HG02884 (cell line): Measurements from ENCODE around the gene KRTAP4-7.
"Not testable (repeated sequence)": the region's sequence is repeated elsewhere in the genome, so short reads cannot be mapped to it uniquely, and the experiment has no call there.

Experiments used
- ATAC-seq: cut with Tn5 transposase; IDR thresholded peaks from one replicate; pipeline ENCODE4 v1.9.1; 2021; ENCODE audit warnings: mild to moderate bottlenecking, moderate library complexity; ENCODE audit not compliant: unreplicated experiment

KRTAP4-7 gene

DNA sequence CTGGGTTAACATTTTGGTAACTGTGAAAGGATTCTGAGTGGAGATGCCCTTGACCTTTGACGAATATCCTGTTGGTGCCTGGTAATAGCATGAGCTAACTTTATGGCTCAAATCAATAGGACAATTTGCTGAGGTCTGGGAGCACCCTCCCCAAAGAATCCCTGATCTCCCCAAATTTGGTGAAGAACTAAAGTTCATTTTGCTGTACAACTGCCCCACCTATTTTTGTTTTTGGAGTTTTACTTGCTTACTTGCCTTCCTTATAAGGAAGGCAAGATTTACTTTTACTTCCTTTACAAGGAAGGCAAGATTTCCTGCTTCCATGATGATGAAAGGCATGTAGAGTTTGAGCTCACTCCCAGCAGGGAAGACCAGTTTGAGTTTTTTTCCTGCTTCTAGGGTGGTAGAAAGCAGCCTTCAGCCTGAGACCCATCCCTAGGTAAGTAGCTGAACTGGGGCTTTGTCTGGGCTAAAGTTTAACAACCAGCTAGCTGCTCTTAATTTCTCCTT is 24.0 kb downstream of the KRTAP4-7 start:
- no peak for ATAC-seq

DNA sequence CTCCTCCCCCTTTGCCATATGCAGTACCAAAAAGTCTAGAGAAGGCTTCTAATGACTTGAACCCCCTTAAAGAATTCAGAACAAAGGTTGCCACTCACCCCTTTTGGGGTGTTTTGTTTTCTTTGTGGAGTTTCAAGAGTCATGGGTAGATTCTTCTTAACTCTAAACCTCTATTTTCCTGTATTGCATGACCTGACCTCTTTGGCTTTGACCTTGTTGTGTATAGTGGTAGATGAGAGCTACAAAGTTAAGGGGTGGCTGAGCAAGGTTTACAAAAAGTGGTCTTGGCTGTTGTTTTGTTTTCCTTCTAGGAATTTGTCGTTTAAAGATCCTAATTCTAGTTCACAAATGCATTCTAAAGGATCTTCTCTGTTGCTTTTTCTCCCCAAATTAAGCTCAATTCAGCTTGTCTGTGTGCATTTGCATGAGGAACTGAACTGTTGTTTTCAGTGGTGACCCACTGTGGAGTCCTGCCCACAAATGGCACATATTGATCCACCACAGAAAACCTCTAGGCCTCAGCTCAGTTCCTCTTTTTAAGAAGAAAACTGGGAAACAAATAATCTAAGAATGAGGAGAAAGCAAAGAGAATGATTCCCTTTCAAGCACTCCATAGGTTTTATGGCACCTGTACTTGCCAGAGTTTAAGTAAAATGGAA is 24.9 kb downstream of the KRTAP4-7 start:
- ATAC-seq = not testable (repeated sequence)

DNA sequence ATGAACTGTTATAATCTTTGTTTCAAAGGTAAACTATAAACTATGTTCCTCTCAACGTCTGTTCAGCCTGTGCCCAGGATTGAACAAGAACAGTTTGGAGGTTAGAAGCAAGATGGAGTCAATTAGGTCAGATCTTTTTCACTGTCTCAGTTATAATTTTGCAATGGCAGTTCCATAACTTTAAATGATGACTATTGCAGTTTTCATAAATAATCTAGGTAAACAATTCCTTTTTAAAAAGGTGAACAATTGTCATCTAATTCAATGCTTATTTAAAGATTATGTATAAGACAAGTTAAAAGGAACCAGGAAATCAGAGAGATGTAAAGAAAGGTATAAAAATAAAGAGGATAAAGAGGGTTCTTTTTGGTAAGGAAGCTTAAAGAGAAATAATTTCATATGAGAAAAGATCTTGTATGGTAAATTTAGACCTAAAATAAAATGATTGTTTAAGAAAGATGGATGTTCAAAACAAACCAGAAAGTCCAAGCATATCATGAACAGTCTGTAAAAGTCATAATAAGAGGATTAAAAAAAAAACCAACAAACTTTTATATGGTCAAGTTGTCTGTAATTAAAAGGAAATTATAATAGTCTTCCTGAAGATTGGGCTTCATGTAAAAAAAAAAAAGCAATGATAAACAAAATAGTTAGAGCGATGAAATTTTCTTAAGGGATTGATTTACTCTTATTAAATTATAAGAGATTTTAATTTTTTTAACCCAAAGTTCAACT is 27.4 kb downstream of the KRTAP4-7 start:
- no peak for ATAC-seq

DNA sequence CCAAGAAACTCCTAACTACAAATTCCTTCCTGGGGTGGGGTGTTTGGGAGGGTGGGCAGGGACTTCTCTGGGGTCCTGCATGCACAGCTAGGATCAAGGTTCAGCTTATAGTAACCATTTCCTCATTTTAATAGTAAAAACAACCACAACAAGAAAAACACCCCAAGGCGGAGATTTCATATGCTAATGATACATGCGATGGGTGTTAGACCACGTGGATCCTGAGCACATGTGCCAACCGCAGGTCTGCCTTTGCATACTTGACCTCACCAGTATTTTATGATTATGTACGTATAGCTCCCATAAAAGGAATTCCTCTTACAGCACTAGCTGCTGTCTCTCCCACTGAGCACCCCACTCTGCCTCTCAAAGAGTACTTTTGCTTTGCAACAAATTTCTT is 32.3 kb downstream of the KRTAP4-7 start:
- ATAC-seq = no peak

DNA sequence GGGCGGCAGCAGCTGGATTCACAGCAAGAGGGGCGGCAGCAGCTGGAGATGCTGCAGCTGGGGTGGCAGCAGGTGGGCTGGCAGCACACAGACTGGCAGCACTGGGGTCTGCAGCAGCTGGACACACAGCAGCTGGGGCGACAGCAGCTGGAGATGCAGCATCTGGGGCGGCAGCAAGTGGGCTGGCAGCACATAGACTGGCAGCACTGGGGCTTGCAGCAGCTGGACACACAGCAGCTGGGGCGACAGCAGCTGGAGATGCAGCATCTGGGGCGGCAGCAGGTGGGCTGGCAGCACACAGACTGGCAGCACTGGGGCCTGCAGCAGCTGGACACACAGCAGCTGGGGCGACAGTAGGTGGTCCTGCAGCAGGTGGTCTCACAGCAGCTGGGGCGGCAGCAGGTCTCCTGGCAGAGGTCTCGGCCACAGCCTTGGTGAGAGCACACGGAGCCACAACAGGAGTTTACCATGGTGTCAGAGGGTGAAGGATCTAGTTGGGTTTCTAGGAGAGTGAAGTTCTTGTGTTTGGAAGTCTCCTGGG is 34.0 kb downstream of the KRTAP4-7 start, which contains the start of gene KRTAP4-11:
TSS of gene KRTAP4-11 (minus strand) at position 528 of the 541 bp plus-strand sequence. CDS start at position 470, 58 bp downstream.
- not testable (repeated sequence) for ATAC-seq

DNA sequence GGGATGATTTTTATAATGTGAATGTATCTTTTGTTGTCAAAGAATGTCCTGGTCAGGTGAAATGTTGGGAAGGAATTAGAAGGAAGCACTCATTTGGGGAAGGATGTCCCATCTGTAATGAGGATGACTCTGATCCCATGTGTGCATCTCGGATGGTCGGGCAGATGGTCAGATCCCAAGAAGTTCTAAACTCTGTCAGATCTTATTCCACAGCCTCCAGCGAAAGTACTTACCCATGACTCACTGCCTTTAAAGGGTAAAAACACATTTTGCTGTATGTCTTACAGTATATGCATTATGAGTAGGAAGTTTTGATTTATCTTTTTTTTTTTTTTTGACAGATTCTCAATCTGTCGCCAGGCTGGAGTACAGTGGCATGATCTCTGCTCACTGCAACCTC is 34.8 kb downstream of the KRTAP4-7 start:
- ATAC-seq = no peak

DNA sequence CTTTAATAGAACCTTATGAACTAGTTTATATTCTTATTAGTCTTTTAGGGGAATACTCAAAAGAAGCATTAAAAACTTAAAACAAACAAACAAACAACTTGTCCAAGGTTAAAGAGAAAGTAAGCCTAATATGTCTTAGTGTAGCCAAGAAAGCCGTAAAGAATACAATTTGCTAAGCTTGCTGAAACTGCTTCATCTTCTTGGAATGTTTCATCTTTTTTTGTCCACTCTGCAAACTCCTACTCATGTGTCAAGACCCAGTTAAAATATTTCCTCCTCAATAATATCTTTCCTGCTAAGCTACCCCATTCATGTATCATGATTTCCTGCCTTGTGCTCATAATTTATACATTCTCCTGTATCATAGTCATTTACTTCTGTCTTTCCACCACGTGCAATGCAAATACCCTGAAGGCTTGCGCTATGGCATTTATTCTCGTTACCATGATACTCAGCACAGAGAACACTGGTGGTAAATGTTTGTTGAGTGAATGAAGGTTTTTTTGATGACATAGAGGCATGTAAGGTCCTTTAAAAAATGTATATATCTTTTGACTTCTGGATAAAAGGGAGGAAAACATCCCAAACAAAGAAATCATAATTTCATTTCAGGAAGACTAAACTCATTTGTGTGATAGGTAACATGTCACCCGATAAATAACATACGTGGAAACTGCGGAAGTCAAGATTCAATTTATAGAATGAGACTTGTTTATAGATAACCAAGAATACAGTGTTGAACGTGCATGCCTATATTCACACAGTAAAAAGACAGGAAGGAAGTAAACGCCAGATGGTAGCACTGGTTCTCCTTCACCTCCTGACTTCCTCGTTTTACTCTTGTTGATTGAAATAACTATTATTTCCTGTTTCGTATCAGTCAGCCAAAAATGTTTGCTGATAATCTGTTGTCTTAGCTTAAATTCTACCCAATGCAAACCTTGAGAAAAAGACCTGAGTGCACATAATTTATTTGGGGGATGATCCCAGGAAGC is 36.0 kb downstream of the KRTAP4-7 start:
- ATAC-seq = not testable (repeated sequence)

DNA sequence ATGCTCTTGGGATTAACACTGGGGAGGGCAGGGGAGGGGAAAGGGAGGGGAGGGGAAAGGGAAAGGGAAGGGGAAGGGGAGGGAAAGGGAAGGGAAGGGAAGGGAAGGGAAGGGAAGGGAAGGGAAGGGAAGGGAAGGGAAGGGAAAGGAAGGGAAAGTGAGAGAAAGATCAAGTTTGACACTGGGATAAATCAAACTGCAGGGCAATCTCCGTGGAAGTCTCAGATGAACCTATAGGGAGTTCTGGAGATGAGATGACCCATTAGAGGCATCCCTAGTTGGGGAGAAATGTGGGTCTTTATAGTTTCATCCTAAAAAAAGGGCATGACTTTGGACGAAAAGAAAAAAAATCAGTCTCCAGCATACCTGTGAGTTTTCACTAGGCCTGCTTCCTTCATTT is 37.8 kb downstream of the KRTAP4-7 start:
- no peak for ATAC-seq

DNA sequence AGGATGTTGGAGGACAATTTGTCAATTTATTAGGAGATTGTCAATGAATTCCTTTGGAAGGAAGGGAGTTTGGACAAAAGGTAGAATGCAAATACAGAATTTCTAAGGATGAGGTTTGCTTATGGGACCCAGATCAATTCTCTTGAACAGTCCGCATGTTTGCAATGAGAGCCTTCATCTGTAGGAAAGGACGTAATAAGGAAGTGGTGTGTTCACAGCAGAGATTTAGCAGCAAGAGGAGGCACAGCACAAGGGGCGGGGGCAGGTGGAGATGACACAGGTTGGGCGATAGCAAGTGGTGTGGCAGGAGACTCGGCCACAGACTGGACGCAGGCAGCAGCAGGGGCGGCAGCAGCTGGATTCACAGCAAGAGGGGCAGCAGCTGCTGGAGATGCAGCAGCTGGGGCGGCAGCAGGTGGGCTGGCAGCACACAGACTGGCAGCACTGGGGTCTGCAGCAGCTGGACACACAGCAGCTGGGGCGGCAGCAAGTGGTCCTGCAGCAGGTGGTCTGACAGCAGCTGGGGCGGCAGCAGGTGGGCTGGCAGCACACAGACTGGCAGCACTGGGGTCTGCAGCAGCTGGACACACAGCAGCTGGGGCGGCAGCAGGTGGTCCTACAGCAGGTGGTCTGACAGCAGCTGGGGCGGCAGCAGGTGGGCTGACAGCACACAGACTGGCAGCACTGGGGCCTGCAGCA is 39.5 kb downstream of the KRTAP4-7 start:
- not testable (repeated sequence) for ATAC-seq

DNA sequence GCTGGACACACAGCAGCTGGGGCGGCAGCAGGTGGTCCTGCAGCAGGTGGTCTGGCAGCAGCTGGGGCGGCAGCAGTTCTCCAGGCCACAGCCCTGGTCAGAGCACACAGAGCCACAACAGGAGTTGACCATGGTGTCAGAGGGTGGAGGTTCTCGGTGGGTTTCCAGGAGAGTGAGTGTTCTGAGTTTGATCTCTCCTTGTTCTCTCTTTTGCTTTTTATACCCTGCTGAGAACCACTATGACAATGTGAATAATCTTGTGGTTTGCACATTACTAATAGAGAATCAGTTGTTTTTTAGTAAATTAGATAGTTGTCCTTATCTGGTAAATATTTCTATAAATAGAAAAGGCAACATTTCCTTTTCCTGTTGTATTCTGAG is 40.0 kb downstream of the KRTAP4-7 start, which contains the start of gene KRTAP4-12:
TSS of gene KRTAP4-12 (minus strand) at position 192 of the 381 bp plus-strand sequence. CDS start at position 132, 60 bp downstream.
- not testable (repeated sequence) for ATAC-seq

DNA sequence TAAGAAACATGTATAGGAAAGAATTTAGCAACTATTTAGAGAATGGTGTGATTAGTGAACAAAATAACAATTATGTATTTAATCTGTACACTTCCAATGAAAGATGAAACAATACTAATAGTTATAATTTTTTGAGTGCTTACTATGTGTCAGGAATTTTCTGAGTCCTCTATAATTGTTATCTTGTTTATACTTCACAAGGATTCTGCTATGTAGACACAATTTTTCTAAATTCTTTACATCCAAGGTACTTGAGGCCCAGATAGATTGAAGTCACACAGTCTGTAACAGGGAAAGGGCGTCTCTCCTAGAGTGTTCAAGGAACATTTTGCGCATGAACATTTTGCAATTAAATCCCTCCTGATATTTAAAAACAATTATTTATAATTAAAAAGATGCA is 41.1 kb downstream of the KRTAP4-7 start:
- no peak for ATAC-seq

DNA sequence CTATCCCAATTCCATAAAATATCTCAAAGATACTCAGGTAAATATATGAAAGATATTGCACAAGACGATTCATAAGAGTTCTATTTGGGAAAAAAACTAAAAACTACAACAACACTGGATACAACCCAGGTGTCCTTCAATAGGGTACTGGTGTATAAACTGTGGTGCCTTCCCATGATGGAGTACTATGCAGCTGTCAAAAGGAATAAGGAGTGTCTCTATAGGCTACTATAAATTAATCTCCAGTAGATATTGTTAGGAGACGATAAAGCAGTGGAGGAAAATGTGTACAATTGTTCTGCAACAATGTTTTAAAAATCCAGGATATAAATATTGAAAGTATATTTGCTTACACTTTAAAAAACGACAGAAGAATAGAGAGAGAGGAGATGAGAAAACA is 42.5 kb downstream of the KRTAP4-7 start:
- no peak for ATAC-seq

DNA sequence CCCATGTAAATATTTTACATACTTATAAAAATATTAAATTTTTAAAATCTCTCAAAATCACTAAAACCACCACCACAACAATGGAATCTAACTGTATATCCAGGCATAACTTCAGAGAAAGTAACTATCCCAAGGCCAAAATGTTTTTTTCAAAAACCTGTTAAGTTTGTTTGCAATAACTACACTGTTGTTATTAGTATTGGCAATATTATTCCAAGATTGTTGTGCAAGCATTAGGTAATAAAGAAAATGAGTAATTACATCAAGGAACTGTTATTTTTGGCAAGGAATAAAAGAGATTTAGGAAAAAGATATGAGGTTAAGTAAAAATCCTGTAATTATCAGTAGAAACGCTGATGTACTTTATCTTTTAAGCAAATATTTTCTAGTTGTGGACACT is 43.4 kb downstream of the KRTAP4-7 start:
- ATAC-seq = no peak

DNA sequence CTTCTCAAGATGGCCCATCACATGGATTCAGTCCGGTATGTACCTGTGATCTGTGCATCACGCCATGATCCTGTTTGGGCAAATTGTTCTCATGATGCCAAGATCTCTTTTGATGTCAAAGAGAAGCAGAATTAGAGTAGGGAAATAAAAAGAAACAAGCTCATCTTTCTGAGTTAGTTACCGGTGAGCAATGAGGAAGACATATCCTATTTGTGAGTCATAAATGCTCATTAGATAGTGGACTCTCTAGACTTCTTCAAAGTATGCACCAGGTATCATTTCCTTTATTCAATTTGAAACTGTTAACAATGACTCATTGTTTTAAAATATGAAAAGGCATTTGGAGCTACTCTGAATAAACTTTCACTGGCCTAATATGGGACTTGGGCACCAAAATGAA is 48.0 kb downstream of the KRTAP4-7 start:
- no peak for ATAC-seq

DNA sequence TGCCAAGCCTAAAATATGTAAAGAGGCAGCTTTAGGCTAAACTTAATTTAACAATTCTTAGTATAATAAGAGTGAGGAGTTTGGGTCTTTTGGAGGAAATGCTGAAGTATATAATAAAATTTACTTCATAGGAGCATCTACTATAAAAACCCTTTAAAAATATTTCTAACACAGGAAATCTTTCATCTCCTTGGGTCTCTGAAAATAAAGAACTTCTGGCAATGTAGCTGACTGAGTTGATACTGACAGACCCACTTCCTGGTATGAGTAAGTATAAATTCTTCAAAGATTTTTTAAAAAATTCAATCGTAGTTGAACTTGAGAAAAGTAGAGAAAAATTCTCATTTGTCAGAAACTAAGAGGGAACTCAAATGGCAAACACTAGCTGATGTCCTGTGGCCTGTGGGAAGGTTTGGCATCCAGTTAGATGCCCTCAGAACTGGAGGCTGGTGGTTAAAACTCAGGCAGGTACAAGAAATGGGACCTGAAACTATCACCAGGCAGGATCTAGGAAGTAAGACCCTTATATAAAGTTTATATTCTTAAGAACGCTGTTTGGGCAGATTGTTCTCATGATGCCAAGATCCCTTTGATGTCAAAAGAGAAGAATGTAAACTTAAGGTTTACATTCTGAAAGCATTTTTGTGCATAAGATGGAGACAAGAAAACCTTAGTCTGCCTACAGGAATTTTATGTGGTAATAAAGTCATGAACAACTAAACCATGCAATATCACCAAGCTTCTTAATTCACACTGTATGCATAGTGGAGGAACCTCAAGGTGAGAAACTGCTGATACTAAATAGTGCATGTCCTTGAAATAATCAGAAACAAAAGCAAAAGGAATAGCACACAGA is 50.2 kb downstream of the KRTAP4-7 start:
- ATAC-seq = no peak
